ENCODE measurements around the gene LMBRD2.
A peak's percentile ranks its signal among the peaks of the same experiment; 100 is the strongest.
"Not testable (repeated sequence)": the region's sequence is repeated elsewhere in the genome, so short reads cannot be mapped to it uniquely, and the experiment has no call there.

Gene LMBRD2

GRCh38 chr5:36160617-36161016, 8.9 kb upstream of the LMBRD2 start:
- no peak for FAIRE-seq

DNA sequence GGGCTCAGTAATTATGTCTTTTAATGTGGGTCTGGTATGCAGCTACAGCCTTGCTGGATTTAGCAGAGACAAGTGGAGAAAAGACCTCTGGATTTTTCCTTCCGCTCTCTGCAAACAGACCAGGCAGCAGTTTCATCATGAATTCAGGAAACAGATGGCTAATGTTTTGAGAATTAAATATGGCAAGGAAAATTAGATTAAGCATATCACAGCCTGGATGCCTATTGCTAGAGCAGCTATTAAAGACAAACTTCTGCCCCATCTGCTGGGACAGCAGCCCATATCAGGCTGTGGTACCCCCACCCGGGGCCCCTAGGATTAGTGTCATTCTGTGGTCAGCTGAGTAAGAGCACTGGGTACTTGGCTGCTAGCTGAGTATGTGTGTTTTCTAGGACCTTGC, 6.5 kb upstream of the LMBRD2 start:
- FAIRE-seq, result no peak

- FAIRE-seq, result no peak
Observed at GRCh38 chr5:36156619-36157018, 4.9 kb upstream of the LMBRD2 start.

DNA sequence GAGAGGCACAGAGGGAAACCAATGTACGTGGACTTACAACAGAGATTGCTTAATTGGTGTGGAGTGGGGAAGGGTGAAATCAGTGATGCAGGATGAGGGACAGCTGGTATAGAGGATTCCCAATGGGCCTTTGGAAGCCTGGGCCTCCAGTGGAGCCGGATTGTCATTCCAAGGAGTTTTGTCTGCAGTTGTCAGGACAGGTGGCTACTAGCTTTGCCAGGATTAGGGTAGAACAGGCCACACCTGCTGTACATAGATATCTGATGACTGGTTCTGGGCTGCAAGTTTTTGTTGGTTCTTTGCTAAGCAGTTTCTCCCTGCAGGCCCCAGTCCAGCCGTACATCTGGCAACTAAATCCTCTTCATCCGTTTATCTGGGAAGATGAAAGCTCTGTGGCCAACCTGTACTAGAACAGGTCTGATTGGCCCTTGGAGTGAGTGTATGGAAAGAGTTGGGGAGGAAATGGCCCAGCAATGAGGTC, 4.5 kb upstream of the LMBRD2 start:
- FAIRE-seq, result no peak

DNA sequence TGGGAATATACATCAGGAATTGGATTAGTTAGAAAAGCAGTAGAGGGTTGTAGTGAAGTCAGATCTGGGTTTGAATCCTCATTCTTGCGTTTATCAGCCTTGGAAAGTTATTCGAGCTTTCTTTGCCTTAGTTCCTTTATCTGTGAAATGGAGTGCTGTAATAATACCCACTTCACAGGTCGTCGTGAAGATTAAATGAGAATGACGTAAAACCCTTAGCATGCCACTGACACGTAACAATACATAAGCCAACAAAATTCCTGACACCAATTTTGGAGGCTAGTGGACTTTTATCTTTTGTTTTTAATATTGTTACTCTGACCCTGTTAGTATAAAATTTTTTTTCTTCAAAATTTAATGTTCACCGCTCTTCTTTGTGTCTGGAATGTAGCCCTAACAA, 3.6 kb upstream of the LMBRD2 start:
- FAIRE-seq, result no peak

DNA sequence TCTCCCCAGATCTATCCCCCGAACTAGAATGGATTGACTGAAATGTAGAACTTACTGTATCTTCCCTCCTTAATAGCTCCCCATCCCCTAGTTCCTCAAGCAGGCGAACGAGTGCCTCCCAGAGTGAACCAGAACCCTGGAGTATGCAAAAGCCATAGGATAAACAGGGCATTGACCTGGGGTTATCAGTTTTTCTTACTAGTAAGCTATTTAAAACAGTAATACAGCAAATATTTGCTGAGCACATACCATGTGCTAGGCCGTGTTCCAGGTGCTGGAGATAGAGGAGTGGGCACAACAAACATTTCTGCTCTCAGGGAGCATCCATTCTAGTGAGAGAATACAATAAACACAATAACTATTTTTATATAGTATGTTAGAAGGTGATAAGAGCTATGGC, 2.0 kb upstream of the LMBRD2 start:
- no peak for FAIRE-seq

DNA sequence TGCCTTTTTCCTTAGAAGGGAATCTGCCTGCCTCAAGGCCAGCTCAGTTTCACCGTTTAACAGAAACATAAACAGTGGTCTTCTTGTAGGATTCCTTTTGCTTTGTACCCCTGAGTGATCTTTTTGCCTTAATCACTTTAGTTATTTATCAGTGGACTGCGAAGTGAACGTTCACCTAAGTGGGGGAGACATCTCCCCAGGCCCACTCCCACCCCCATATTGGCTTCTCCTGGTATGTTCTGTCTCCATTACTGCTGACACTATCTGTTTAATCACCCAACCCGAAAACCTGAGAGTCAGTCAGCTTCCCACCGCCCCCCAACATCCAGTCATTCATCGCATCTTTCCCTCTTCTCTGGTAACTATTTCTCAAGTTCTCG, 1.6 kb upstream of the LMBRD2 start:
- FAIRE-seq, result no peak

GRCh38 chr5:36152324-36153297, 924 bp upstream of the LMBRD2 start:
- no peak for FAIRE-seq

DNA sequence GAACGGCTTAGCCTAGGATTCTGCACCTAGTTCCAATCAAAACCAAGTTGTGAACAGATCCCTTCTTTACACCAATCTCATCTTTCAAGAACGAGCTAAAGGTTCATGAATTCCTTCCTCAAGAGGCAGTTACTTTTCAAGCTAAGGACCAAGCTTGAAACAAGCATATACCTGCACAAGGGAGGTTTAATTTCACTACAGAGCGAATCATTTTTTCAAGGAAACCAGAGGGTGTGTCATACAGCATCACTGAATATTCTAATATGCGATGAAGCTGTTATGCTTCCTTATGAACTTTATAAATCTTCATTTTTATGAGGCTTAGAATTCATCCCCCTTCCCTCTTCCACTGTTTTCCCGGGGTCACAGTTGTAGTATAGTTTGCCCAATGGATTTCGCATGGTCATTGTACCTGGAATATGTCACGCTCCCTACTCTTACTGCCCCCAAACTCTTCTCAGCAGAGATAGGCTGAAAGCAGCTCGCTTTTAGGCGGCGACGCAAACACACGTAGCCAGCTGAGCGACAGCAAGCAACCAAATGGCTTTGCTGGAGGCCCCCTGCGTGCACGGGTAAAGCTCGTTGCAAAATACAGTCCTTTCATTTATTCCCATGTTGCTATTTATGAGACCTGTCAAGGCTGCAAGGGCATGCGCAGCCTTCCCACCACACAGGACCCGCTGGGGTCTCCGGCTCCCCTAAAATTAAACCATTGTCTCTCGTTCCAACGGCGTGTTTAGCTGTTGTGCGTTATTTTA, 832 bp downstream of the LMBRD2 start:
- FAIRE-seq, result no peak

DNA sequence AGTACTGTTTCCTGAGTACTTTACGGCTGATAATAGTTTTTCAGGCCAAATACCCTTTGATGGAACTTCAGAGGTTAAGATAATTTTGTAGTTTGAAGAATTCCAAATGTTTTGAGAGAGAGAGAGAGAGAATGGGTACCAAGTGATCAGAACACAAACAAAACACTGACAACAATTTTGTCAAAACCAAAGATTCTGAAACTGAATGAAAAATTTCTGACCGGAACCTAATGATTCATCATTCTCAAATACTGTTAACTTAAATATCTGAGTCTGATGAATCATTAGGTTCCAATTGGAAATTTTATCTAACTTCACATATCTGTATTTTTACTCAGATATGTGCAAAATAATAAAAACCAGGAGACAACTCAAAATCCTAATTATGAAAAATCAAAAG, 4.0 kb downstream of the LMBRD2 start:
- no peak for FAIRE-seq

GRCh38 chr5:36146390-36146789, 5.3 kb downstream of the LMBRD2 start:
- no peak for FAIRE-seq

DNA sequence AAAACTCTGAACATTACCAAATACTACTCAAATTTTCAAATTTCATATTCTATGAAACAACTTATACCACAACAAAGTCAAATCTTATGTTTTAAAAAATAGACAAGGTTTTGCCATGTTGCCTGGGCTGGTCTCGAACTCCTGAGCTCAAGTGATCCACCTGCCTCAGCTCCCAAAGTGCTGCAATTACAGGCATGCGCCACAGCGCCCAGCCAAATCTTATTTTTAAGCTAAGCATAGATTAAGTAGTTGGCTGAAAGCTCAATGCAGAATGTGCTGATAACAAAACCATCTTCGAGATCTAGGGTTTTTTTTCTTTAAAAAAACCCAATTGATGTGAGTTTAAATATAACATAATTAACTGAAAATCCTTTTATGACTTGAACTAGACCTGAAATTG, 6.4 kb downstream of the LMBRD2 start:
- no peak for FAIRE-seq

- no peak for FAIRE-seq
Observed at GRCh38 chr5:36138900-36139683, 12.6 kb downstream of the LMBRD2 start.

- peak; percentile 79 for FAIRE-seq
Observed at GRCh38 chr5:36136581-36136980, 15.1 kb downstream of the LMBRD2 start.

- no peak for FAIRE-seq
Observed at GRCh38 chr5:36135988-36136387, 15.7 kb downstream of the LMBRD2 start.

DNA sequence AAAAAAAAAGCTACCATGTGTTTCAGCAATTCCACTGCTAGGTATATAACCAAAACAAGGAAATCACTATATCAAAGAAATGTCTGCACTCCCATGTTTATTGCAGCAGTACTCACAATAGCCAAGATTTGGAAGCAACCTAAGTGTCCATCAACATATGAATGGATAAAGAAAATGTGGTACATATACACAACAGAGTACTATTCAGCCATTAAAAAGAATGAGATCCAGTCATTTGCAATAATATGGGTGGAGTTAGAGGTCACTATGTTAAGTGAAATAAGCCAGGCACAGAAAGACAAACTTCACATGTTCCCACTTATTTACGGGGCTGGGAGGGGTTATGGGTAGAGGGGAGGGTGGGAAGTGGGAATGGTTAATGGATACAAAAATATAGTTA, 18.7 kb downstream of the LMBRD2 start:
- FAIRE-seq, result not testable (repeated sequence)

GRCh38 chr5:36129666-36130065, 22.0 kb downstream of the LMBRD2 start:
- FAIRE-seq, result not testable (repeated sequence)

GRCh38 chr5:36128795-36129194, 22.9 kb downstream of the LMBRD2 start:
- FAIRE-seq, result no peak

GRCh38 chr5:36125868-36126267, 25.8 kb downstream of the LMBRD2 start:
- no peak for FAIRE-seq

GRCh38 chr5:36111238-36111637, 40.4 kb downstream of the LMBRD2 start:
- no peak for FAIRE-seq

DNA sequence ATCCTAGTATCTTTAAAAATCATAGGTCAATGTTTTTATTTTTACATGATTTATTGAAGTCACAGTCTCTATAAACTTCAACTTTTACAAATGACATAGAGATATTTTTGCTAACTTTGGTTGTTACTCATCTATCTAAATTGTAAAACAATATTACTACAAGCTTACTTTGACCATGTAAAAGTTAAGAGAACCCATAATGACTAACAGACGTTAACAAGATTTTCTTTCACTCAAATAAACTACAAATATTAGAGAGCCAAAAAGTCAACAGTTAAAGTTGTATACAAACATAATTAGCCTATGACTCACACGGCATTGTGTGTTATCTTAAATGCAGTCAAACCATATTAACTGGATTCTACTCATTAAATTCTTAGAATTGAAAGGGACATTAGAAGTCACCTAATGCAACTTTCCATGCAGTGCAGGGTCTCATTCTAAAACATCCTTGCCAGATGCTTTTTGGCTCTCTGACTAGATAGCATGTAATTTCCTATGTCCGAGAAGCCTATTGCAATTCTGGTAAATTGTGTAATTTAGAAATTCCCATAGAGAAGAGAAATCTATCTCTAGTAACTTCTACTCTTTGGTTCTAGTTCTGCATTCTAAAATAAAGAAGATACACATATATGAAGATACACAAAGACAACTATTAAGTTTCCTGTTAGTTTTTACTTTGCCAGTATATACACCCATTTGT, 42.8 kb downstream of the LMBRD2 start:
- peak; percentile 73 for FAIRE-seq

GRCh38 chr5:36105819-36106218, 45.9 kb downstream of the LMBRD2 start:
- no peak for FAIRE-seq

Measured in A204.1 (cell line).